HG03558 (cell line): ENCODE results near the gene CNTNAP4.

Experiments used
- ATAC-seq: cut with Tn5 transposase; IDR thresholded peaks from one replicate; pipeline ENCODE4 v1.9.1; 2021; ENCODE audit warnings: moderate number of reproducible peaks; ENCODE audit not compliant: unreplicated experiment; ENCODE audit errors: extremely low read depth

Gene CNTNAP4

DNA sequence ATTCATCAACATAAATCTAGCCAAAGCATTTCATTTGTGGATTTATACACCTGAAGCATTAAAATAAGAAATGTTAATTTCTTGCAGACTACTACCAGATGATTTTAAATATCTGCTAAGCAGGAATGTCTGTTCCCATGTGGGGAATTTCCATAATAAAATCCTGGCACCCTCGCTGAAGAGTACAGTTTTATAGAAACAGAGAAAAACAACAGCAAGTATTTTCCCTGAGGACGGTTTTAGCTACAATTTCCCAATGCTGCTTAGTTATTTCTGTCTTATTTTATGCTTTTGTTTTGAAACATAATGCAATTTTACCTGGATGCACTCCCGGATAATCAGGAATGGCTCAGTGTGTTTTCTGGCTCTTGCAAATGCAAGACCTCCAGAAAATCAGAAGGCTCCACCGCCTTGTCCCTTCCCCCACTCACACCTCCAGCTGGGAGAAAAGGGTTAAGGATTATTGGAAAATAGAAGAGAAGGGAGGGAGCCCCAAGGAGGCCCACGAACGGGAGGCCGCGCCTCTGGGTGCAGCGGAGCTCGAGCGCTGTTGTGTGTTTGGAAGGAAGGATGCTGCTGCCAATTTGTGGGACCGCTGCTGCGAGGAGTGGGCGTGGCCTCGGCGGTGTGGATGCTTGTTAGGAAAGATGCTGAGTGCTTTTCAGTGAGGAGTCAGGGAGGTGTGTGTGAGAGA lies at the start of gene CNTNAP4:
Gene CNTNAP4 (plus strand): TSS at position 657 of the 694 bp plus-strand sequence. CDS start 262 bp downstream, outside the sequence.
- ATAC-seq, result no peak

GRCh38 chr16:76228546-76229146 lies 48.6 kb upstream of the CNTNAP4 start:
- ATAC-seq, result no peak

- ATAC-seq, result no peak
Observed at GRCh38 chr16:76232704-76233103, 44.5 kb upstream of the CNTNAP4 start.

GRCh38 chr16:76235025-76235424 lies 42.2 kb upstream of the CNTNAP4 start:
- ATAC-seq, result no peak

GRCh38 chr16:76235426-76235825 lies 41.8 kb upstream of the CNTNAP4 start:
- no peak for ATAC-seq

DNA sequence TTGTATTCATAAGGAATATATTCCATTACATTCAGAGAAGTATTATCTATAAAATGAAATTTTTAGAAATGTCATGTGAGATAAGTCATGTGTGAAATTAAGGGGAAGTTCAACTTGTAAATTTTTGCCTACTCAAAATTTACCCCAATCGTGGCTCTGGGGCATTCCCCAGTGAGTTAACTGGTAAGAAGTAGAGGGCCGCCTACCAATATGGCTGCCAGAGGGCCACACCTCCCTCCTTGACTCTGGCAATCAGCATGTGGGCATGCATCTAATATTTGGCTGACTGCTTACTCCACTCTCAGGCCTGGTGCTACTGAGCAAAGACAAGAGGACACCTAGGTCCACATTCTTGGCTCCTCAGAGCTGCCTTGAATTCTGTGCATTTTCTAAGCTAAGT lies 39.7 kb upstream of the CNTNAP4 start:
- no peak for ATAC-seq

DNA sequence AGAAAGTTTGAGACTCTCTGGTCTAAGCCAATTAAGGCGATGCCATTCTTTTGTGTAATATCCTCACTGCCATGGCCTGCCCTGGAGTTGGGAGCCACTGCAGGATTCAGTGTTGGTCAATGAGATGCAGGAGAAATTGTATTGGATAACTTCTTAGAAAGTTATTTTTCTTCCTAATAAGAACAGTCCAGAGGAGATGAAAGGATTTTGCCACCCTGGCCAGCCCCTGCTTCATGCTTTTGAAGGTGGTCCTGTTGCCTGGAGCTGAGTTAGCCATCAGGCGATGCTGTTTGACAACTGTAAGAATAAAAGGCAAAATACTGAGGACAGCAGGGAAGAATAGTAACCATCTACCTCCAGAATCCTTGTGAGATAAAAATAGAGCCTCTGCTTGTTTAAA lies 35.4 kb upstream of the CNTNAP4 start:
- ATAC-seq, result no peak

DNA sequence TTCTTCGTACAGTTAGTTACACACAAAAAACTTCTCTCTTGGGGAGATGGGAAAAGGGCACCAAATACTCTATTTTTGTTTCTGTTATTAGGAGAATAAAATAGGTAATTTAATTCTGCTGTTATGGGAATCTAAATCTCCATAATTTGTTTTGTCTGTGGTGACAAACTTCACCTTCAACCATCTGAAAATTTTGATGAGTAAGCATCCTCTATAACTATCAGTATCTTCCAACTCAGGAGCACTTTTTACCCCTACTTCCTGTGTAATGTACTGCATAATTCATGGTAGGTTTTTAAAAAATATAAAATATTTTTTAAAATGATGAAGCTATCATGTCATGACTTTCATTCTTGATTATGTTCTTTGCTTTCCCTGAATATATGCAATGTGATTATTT lies 33.6 kb upstream of the CNTNAP4 start:
- ATAC-seq, result no peak

DNA sequence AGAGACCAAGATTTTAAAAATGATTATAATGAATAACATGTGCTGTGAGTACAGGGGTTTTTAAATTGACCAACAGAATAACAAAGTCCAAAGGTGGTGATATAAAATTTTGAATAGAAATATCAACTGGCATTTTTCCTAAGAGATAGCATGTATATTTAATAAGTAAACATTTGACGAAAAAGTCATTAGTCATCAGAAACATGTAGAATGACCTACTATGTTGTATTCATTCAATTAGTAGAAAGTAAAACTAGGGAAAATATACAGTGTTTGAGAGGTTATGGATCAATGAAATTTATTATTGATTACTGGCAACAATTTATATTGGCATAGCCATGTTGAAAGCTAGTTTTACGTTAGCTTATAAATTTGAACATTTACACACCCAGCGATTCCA lies 30.6 kb upstream of the CNTNAP4 start:
- no peak for ATAC-seq

- ATAC-seq, result no peak
Observed at GRCh38 chr16:76265434-76266045, 11.7 kb upstream of the CNTNAP4 start.

GRCh38 chr16:76268824-76269223 lies 8.4 kb upstream of the CNTNAP4 start:
- ATAC-seq, result no peak

DNA sequence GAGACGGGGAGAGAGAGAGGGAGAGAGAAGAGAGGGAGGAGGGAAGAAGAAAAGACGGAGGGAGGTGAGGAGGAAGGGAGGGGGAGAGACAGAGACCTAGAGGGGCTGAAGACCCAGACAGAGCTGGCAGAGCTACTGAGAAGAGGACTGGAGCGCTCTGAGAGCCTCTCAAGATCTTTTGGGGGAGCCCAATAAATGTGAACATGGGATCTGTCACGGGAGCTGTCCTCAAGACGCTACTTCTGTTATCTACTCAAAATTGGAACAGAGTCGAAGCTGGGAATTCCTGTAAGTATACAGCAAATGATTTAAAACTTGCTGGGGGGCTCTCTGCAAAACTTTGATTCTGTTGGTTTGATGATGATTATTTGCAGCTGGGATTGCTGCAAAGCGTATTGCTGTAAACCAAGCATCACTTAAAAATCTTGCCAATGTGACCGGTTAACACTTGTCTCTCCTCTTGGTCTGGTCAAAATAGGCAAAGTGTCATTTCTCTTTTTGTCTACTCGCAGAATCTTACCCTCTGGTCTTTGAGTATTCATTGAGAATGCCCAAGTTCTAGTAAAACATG lies 344 bp downstream of the CNTNAP4 start:
- ATAC-seq, result no peak

DNA sequence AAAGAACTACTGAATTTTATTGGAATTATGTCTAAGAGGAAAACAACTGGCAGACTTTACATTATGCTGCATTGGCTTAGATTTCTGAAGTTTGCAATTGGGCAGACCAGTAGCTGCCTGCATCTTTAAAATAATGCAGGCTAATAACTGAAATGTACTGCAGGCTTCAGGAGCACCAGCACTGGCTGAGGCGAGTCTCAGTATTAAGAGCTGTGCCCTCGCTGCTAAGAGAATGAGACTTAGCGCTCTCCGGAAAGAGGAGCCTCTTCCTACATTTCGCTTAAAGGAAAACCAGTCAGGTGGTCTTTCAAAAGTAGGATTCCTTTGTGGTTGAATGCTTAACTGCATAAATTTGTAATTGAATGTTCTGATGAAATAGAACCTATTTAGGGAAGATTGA lies 885 bp downstream of the CNTNAP4 start:
- ATAC-seq, result no peak

- no peak for ATAC-seq
Observed at GRCh38 chr16:76278980-76279379, 1.8 kb downstream of the CNTNAP4 start.

GRCh38 chr16:76280421-76281215 lies 3.4 kb downstream of the CNTNAP4 start:
- ATAC-seq, result no peak

- ATAC-seq, result no peak
Observed at GRCh38 chr16:76287466-76287865, 10.3 kb downstream of the CNTNAP4 start.

DNA sequence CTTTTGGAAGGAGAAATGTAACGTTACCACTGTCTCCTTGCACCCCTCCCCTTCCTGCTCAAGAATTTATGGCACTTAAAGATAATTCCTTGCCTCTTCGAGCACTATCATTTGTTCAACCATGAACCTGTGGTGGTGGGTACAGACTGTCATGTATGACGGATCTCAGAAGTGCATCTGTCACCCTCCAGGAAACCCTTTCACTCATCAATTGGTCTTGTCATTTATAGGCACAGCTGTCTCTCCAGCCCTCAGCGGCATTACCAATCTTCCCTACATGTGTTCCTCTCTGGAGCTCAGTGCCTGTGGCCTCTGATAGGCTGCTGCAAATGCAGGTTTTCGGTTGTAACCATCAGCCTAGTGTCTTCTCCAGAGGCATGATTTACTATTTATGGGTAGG lies 15.0 kb downstream of the CNTNAP4 start:
- ATAC-seq, result no peak

DNA sequence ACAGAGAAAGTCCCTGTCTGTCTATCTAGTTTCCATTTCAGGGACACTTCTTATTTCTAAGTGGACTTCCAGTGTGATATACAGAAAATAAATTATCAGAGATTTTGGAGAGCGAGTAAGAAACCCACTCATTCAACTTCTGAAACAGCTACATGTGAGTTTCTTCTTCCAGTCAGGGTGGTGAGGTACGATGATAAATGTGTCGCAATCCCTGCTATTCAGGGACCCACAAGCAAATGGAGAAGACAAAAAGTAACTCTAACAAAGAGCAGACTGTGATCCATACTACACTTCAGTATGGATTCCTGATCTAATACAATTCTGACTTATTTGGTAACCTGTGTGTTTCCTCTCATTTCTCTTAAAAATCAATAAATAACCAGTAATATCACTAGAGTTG lies 16.8 kb downstream of the CNTNAP4 start:
- no peak for ATAC-seq

GRCh38 chr16:76294396-76295214 lies 17.4 kb downstream of the CNTNAP4 start:
- ATAC-seq, result no peak

DNA sequence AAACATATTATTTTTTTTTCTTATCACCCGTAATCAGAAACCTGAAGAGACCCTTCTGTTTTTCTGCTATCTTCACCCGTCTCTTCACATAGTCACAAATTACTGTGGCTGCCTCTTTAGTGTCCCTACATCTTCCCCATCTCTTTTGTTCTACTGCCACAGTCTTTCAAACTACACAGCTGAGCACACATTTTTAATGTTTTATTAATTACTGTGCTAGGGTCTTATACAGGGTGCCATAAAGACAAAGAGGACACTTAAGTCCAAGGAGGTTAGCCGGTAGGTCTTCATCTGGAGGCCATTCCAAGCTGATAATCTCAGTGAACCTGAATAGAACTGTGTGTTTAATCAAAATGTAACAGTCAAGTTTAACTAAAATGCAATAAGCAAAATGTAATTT lies 20.7 kb downstream of the CNTNAP4 start:
- ATAC-seq, result no peak
